GM12864 (cell line): Measurements from ENCODE around the gene TTC9B.

ENCODE experiments used
- DNase-seq: peaks from one replicate; pipeline ENCODE4 v3.0.0-alpha.2; 2011; ENCODE audit warnings: low read depth
- H3K4me3 ChIP-seq: 2 replicates; pipeline ENCODE4 v1.5.1; 2011; ENCODE audit warnings: mild to moderate bottlenecking, low read depth, low read length, control low read depth
- CTCF ChIP-seq: IDR thresholded peaks from 2 replicates; pipeline ENCODE4 v1.5.1; 2011; ENCODE audit warnings: low read depth, mild to moderate bottlenecking, moderate library complexity, low read length, control low read depth, inconsistent platforms; ENCODE audit errors: missing control alignments

TTC9B gene

GRCh38 chr19:40238775-40239174 is 20.6 kb upstream of the TTC9B start:
- DNase-seq: no peak
- TF ChIP-seq CTCF: no peak

GRCh38 chr19:40237791-40238190 is 19.6 kb upstream of the TTC9B start:
- H3K4me3 ChIP-seq: no peak overlapping the region
- no peak for DNase-seq
- TF ChIP-seq CTCF: no peak

More at GRCh38 chr19:40238775-40239174, 20.6 kb upstream of the TTC9B start:
- H3K4me3 ChIP-seq: no peak overlapping the region

- no peak overlapping the region for H3K4me3 ChIP-seq
- no peak for TF ChIP-seq CTCF
- DNase-seq: no peak
These were observed 18.2 kb upstream of the TTC9B start for GRCh38 chr19:40236366-40236765.

GRCh38 chr19:40236026-40236355 is 17.8 kb upstream of the TTC9B start:
- DNase-seq: no peak
- H3K4me3 ChIP-seq: no peak overlapping the region
- TF ChIP-seq CTCF: no peak

- no peak overlapping the region for H3K4me3 ChIP-seq
- no peak for TF ChIP-seq CTCF
- DNase-seq: no peak
These were observed 17.2 kb upstream of the TTC9B start for GRCh38 chr19:40235238-40236025.

- DNase-seq: no peak
- no peak for TF ChIP-seq CTCF
- no peak overlapping the region for H3K4me3 ChIP-seq
These were observed 16.4 kb upstream of the TTC9B start for GRCh38 chr19:40234429-40235237.
